SK-N-SH (cell line): ENCODE data around the gene LANCL3. TPM values are rescaled to one million over a fixed set of nuclear protein-coding genes. Genes with fewer than 3 reads are reported as not detected.

Source experiments
- CTCF ChIA-PET: fragments of 300-600, 350-600 bp; formaldehyde crosslinking; extraction: SDS; loops from one replicate; lab custom pipeline; 2021; lab: Yijun Ruan, JAX
- POLR2A ChIA-PET: fragments of 350-600 bp; sonication (Branson Sonifier 250); formaldehyde crosslinking; extraction: SDS; loops from one replicate; lab custom pipeline; 2020; ENCODE audit warnings: antibody characterized with exemption, inconsistent platforms; lab: Yijun Ruan, JAX
- DNase-seq: peaks from one replicate; pipeline ENCODE4 v3.0.0; 2012
- H2AFZ ChIP-seq: fragments of 200-600 bp; sonication (generic); 2 replicates; pipeline ENCODE4 v1.8.1; 2016; ENCODE audit warnings: antibody characterized with exemption, mild to moderate bottlenecking, low read depth
- H3F3A ChIP-seq: fragments of 200-600 bp; sonication (generic); replicated peaks from 2 replicates; pipeline ENCODE3; 2016; ENCODE audit warnings: antibody characterized with exemption, mild to moderate bottlenecking; ENCODE audit not compliant: insufficient read depth
- H3K27ac ChIP-seq, 2 experiments: fragments of 200-500 bp in 1 of 2; fragments of 200-600 bp in 1 of 2; sonication (Bioruptor generic) in 1 of 2; sonication (generic), shearing (Covaris generic) in 1 of 2; 2 replicates each; pipeline versions ENCODE4 v1.5.1 to v1.6.1; 2014 to 2016; ENCODE audit warnings: low read depth in 2 of 2, inconsistent platforms in 1 of 2, low read length in 1 of 2, mild to moderate bottlenecking in 1 of 2, mixed read lengths in 1 of 2
- H3K27me3 ChIP-seq: fragments of 200-600 bp; sonication (generic), shearing (Covaris generic); 2 replicates; pipeline ENCODE4 v1.6.1; 2016; ENCODE audit warnings: mixed run types; ENCODE audit not compliant: insufficient read depth
- H3K36me3 ChIP-seq, 2 experiments: fragments of 200-500 bp in 1 of 2; fragments of 200-600 bp in 1 of 2; sonication (Bioruptor generic) in 1 of 2; sonication (generic) in 1 of 2; replicated peaks in 1 of 2; 2 replicates each; pipeline versions ENCODE3 to v1.5.1; 2014 to 2016; ENCODE audit warnings: low read length in 1 of 2, mild to moderate bottlenecking in 1 of 2; ENCODE audit not compliant: insufficient read depth in 2 of 2, control insufficient read depth in 1 of 2
- H3K4me1 ChIP-seq, 2 experiments: fragments of 200-500 bp in 1 of 2; fragments of 200-600 bp in 1 of 2; sonication (Bioruptor generic) in 1 of 2; sonication (generic), shearing (Covaris generic) in 1 of 2; 2 replicates each; pipeline versions ENCODE4 v1.5.1 to v1.6.1; 2014 to 2016; ENCODE audit warnings: low read depth in 1 of 2, low read length in 1 of 2, mixed run types in 1 of 2; ENCODE audit not compliant: insufficient read depth in 2 of 2, control insufficient read depth in 1 of 2
- H3K4me2 ChIP-seq: fragments of 200-600 bp; sonication (generic), shearing (Covaris generic); 2 replicates; pipeline ENCODE4 v1.6.1; 2017; ENCODE audit warnings: mixed run types
- H3K4me3 ChIP-seq, 2 experiments: fragments of 200-500 bp in 1 of 2; fragments of 200-600 bp in 1 of 2; sonication (Bioruptor generic) in 1 of 2; sonication (generic), shearing (Covaris generic) in 1 of 2; 2 replicates each; pipeline versions ENCODE4 v1.5.1 to v1.8.1; 2014 to 2016; ENCODE audit warnings: low read depth in 2 of 2, inconsistent platforms in 1 of 2, low read length in 1 of 2, mild to moderate bottlenecking in 1 of 2, mixed read lengths in 1 of 2, moderate library complexity in 1 of 2
- H3K79me2 ChIP-seq: fragments of 200-600 bp; sonication (generic); 2 replicates; pipeline ENCODE4 v1.8.1; 2017; ENCODE audit warnings: mild to moderate bottlenecking; ENCODE audit not compliant: insufficient read depth
- H3K9ac ChIP-seq: fragments of 200-600 bp; sonication (generic); 2 replicates; pipeline ENCODE4 v1.6.1; 2017; ENCODE audit warnings: mixed run types
- H3K9me2 ChIP-seq: fragments of 200-600 bp; sonication (generic); 2 replicates; pipeline ENCODE4 v1.6.1; 2017; ENCODE audit warnings: mixed run types
- H3K9me3 ChIP-seq: fragments of 200-600 bp; sonication (generic); 2 replicates; pipeline ENCODE4 v1.6.1; 2017; ENCODE audit warnings: mixed run types, mild to moderate bottlenecking, moderate library complexity
- H4K20me1 ChIP-seq: fragments of 200-600 bp; sonication (generic); 2 replicates; pipeline ENCODE4 v1.6.1; 2017; ENCODE audit warnings: mild to moderate bottlenecking, mixed run types; ENCODE audit not compliant: insufficient read depth
- CHD2 ChIP-seq: fragments of 150-350 bp; IDR thresholded peaks from 2 replicates; pipeline ENCODE4 v1.6.1; 2018; ENCODE audit warnings: low read length; ENCODE audit not compliant: partially characterized antibody
- CTCF ChIP-seq: fragments of 200-600 bp; sonication (generic); IDR thresholded peaks from 2 replicates; pipeline ENCODE4 v1.6.1; 2017; ENCODE audit warnings: antibody characterized with exemption, mild to moderate bottlenecking, moderate library complexity
- ELF1 ChIP-seq: IDR thresholded peaks from 2 replicates; pipeline ENCODE4 v1.4.0; 2012
- EP300 ChIP-seq, 2 experiments: IDR thresholded peaks; 2 replicates each; pipeline versions ENCODE4 v1.4.0 to v1.6.1; 2012; ENCODE audit warnings: borderline replicate concordance in 1 of 2, low read depth in 1 of 2, low read length in 1 of 2
- EZH2phosphoT487 ChIP-seq: fragments of 200-600 bp; sonication (generic); IDR thresholded peaks from 2 replicates; pipeline ENCODE4 v1.6.1; 2017; ENCODE audit warnings: low read depth, mixed run types, mild to moderate bottlenecking, antibody characterized with exemption, moderate library complexity, borderline replicate concordance
- FOSL2 ChIP-seq: IDR thresholded peaks from 2 replicates; pipeline ENCODE4 v1.4.0; 2012; ENCODE audit warnings: low read depth, mild to moderate bottlenecking, moderate library complexity, borderline replicate concordance
- FOXJ3 ChIP-seq: sonication (generic); formaldehyde crosslinking; IDR thresholded peaks from 2 replicates; pipeline ENCODE4 v1.5.1; 2020; ENCODE audit warnings: mild to moderate bottlenecking, missing genetic modification reagents
- FOXM1 ChIP-seq: IDR thresholded peaks from 2 replicates; pipeline ENCODE4 v1.4.0; 2012; ENCODE audit warnings: low read depth, mild to moderate bottlenecking
- GABPA ChIP-seq: IDR thresholded peaks from 2 replicates; pipeline ENCODE4 v1.4.0; 2012; ENCODE audit warnings: low read depth, mild to moderate bottlenecking
- JUND ChIP-seq: IDR thresholded peaks from 2 replicates; pipeline ENCODE4 v1.4.0; 2012
- MEF2A ChIP-seq: IDR thresholded peaks from 2 replicates; pipeline ENCODE4 v1.4.0; 2012; ENCODE audit warnings: low read depth, borderline replicate concordance
- NFIC ChIP-seq: IDR thresholded peaks from 2 replicates; pipeline ENCODE4 v1.4.0; 2012; ENCODE audit warnings: borderline replicate concordance
- NRF1 ChIP-seq: IDR thresholded peaks from 2 replicates; pipeline ENCODE4 v1.6.1; 2012; ENCODE audit warnings: low read depth, mild to moderate bottlenecking, low read length
- POLR2AphosphoS5 ChIP-seq: IDR thresholded peaks from 2 replicates; pipeline ENCODE4 v1.6.1; 2012; ENCODE audit warnings: low read depth, low read length
- RAD21 ChIP-seq: IDR thresholded peaks from 2 replicates; pipeline ENCODE4 v1.6.1; 2012; ENCODE audit warnings: mild to moderate bottlenecking, low read length
- RCOR1 ChIP-seq: fragments of 150-350 bp; IDR thresholded peaks from 2 replicates; pipeline ENCODE4 v1.6.1; 2017; ENCODE audit warnings: antibody characterized with exemption, low read length
- RXRA ChIP-seq: IDR thresholded peaks from 2 replicates; pipeline ENCODE4 v1.4.0; 2012; ENCODE audit warnings: low read depth, mild to moderate bottlenecking, borderline replicate concordance
- SIN3A ChIP-seq: IDR thresholded peaks from 2 replicates; pipeline ENCODE4 v1.6.1; 2012; ENCODE audit warnings: low read depth, mild to moderate bottlenecking, low read length, moderate library complexity, borderline replicate concordance
- SMC3 ChIP-seq: IDR thresholded peaks from 2 replicates; pipeline ENCODE4 v1.6.1; 2012; ENCODE audit warnings: low read depth, low read length, improper control_type of control experiment
- TCF12 ChIP-seq: IDR thresholded peaks from 2 replicates; pipeline ENCODE4 v1.4.0; 2012
- TEAD4 ChIP-seq: IDR thresholded peaks from 2 replicates; pipeline ENCODE4 v1.4.0; 2012; ENCODE audit warnings: mild to moderate bottlenecking, borderline replicate concordance; ENCODE audit not compliant: insufficient read depth
- WGBS: methylation state at CpG from one replicate; pipeline ENCODE4 v1.1.6; 2017; ENCODE audit warnings: low lambda C conversion rate; 5-methylcytosine and 5-hydroxymethylcytosine counted together
- polyA plus RNA-seq, 3 experiments: library from polyadenylated mRNA; depleted of rRNA; stranded (reverse); fragments of >200 nt; gene quantifications; 2 replicates each; pipeline ENCODE4 v1.2.3, GENCODE V29; 2012
- TF ChIP-seq, protein P1 (sequence below): IDR thresholded peaks from 2 replicates; pipeline ENCODE4; 2012
- TF ChIP-seq, protein P2 (sequence below): IDR thresholded peaks from 2 replicates; pipeline ENCODE4 v1.4.0; 2012; ENCODE audit warnings: low read depth, borderline replicate concordance

The LANCL3 gene
- polyA plus RNA-seq, 1 of the 3 experiments (the other 2 are of a cell fraction), result under 0.01 TPM

- TF ChIP-seq TEAD4 (no peak), ELF1 (no peak), CHD2 (no peak), FOXJ3 (no peak), NRF1 (no peak)
These were observed 18.6 kb downstream of the LANCL3 start (continued) for GRCh38 chrX:37590047-37590446.

- Histone ChIP-seq H2AFZ (no peak overlapping the region), H3K4me2 (no peak overlapping the region), H3K9me3 (no peaks in the 10 kb centered on the region), H3K4me1 (no peaks in the 10 kb centered on the region), H3K27ac (no peak overlapping the region), H3K79me2 (no peaks in the 10 kb centered on the region), H3K36me3 (no peaks in the 10 kb centered on the region), H4K20me1 (no peaks in the 10 kb centered on the region), H3K9me2 (no peaks in the 10 kb centered on the region), H3K4me3 (no peak overlapping the region), H3K27me3 (no peaks in the 10 kb centered on the region; the same call in 1 of the 2 replicates), H3K9ac (no peak overlapping the region), H3F3A (no peaks in the 10 kb centered on the region)
- 9% methylated on average over 4 of the region's 4 CpGs for WGBS
- ChIA-PET POLR2A (no interaction called here), CTCF (no interaction called here)
- TF ChIP-seq RXRA, result no peak
- no peak for TF ChIP-seq TCF12
- TF ChIP-seq RAD21, result no peak
- TF ChIP-seq SIN3A, result no peak
- TF ChIP-seq, protein P1, sequence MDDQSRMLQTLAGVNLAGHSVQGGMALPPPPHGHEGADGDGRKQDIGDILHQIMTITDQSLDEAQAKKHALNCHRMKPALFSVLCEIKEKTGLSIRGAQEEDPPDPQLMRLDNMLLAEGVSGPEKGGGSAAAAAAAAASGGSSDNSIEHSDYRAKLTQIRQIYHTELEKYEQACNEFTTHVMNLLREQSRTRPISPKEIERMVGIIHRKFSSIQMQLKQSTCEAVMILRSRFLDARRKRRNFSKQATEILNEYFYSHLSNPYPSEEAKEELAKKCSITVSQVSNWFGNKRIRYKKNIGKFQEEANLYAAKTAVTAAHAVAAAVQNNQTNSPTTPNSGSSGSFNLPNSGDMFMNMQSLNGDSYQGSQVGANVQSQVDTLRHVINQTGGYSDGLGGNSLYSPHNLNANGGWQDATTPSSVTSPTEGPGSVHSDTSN, result no peak
- DNase-seq, result no peak
These were observed 23.4 kb downstream of the LANCL3 start for GRCh38 chrX:37594755-37595382.

DNA sequence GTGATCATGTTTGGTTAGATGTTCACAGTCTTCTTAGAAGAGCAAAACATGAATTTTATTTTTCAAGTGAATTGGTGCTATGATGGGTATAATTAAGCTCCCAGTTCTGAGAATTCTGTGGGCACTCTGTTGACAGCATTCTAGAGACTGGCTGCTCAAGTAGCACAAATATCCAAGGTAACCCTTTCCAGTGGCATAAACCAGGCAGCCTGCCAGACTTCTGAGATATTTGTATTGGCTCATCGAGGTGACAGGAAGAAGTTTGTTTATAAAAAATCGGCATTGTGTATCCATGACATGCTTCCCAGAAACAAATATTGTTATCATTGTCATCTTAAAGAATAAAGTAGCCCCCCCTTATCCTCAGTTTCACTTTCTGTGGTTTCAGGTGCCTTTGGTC, 28.3 kb downstream of the LANCL3 start:
- ChIA-PET CTCF (no interaction called here), POLR2A (no interaction called here)
- no peaks in the 10 kb centered on the region for H3K9me3 ChIP-seq
- H4K20me1 ChIP-seq, result no peaks in the 10 kb centered on the region
- H3K27me3 ChIP-seq, result no peaks in the 10 kb centered on the region
- 0% methylated on average over 2 of the region's 2 CpGs for WGBS
- H2AFZ ChIP-seq, result no peak overlapping the region
- H3K4me3 ChIP-seq, result no peak overlapping the region
- no peak overlapping the region for H3K27ac ChIP-seq
- H3K36me3 ChIP-seq, result no peaks in the 10 kb centered on the region
- H3K79me2 ChIP-seq, result no peaks in the 10 kb centered on the region
- no peak for DNase-seq
- no peaks in the 10 kb centered on the region for H3F3A ChIP-seq
- TF ChIP-seq JUND (no peak), CTCF (no peak), FOXJ3 (no peak), MEF2A (no peak), TEAD4 (no peak), EP300 (IDR thresholded peaks at IDR 0.05; ENCODE audit: borderline replicate concordance in 1 of 2, low read depth in 1 of 2, low read length in 1 of 2) (no peak), FOXM1 (no peak), NFIC (no peak), GABPA (no peak), SMC3 (no peak), POLR2AphosphoS5 (no peak), CHD2 (no peak), EZH2phosphoT487 (no peak), RXRA (no peak), RCOR1 (no peak), FOSL2 (no peak)
- TF ChIP-seq, protein P1, result no peak
- TF ChIP-seq, protein P2, sequence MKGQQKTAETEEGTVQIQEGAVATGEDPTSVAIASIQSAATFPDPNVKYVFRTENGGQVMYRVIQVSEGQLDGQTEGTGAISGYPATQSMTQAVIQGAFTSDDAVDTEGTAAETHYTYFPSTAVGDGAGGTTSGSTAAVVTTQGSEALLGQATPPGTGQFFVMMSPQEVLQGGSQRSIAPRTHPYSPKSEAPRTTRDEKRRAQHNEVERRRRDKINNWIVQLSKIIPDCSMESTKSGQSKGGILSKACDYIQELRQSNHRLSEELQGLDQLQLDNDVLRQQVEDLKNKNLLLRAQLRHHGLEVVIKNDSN, result no peak
- no peak overlapping the region for H3K4me2 ChIP-seq
- no peaks in the 10 kb centered on the region for H3K9me2 ChIP-seq
- H3K9ac ChIP-seq, result no peak overlapping the region
- no peaks in the 10 kb centered on the region for H3K4me1 ChIP-seq
